GM10847 (cell line): Measurements from ENCODE around the gene PDCD10.

Source experiments
- POLR2A ChIP-seq: IDR thresholded peaks from 2 replicates; pipeline ENCODE4 v1.6.1; 2011; ENCODE audit not compliant: insufficient read length; ENCODE audit errors: extremely low read depth

The PDCD10 gene

GRCh38 chr3:167716920-167717319 lies 17.8 kb downstream of the PDCD10 start:
- no peak for TF ChIP-seq POLR2A

GRCh38 chr3:167714871-167715270 lies 19.8 kb downstream of the PDCD10 start:
- TF ChIP-seq POLR2A = no peak

GRCh38 chr3:167712445-167712844 lies 22.2 kb downstream of the PDCD10 start:
- no peak for TF ChIP-seq POLR2A

- no peak for TF ChIP-seq POLR2A
Observed at GRCh38 chr3:167711439-167711838, 23.3 kb downstream of the PDCD10 start.

GRCh38 chr3:167710552-167710951 lies 24.1 kb downstream of the PDCD10 start:
- TF ChIP-seq POLR2A = no peak

- TF ChIP-seq POLR2A = no peak
Observed at GRCh38 chr3:167709690-167710089, 25.0 kb downstream of the PDCD10 start.

GRCh38 chr3:167705840-167706239 lies 28.9 kb downstream of the PDCD10 start:
- no peak for TF ChIP-seq POLR2A

GRCh38 chr3:167700926-167701325 lies 33.8 kb downstream of the PDCD10 start:
- TF ChIP-seq POLR2A = no peak

- no peak for TF ChIP-seq POLR2A
Observed at GRCh38 chr3:167700046-167700445, 34.6 kb downstream of the PDCD10 start.

GRCh38 chr3:167694121-167694520 lies 40.6 kb downstream of the PDCD10 start:
- no peak for TF ChIP-seq POLR2A

GRCh38 chr3:167691366-167691765 lies 43.3 kb downstream of the PDCD10 start:
- no peak for TF ChIP-seq POLR2A

GRCh38 chr3:167684388-167684993 lies 50.2 kb downstream of the PDCD10 start:
- no peak for TF ChIP-seq POLR2A

GRCh38 chr3:167679526-167679925 lies 55.2 kb downstream of the PDCD10 start:
- no peak for TF ChIP-seq POLR2A

- no peak for TF ChIP-seq POLR2A
Observed at GRCh38 chr3:167675848-167676247, 58.8 kb downstream of the PDCD10 start.

GRCh38 chr3:167673221-167673620 lies 61.5 kb downstream of the PDCD10 start:
- TF ChIP-seq POLR2A = no peak

- no peak for TF ChIP-seq POLR2A
Observed at GRCh38 chr3:167671878-167672427, 62.7 kb downstream of the PDCD10 start.

- TF ChIP-seq POLR2A = no peak
Observed at GRCh38 chr3:167669699-167670098, 65.0 kb downstream of the PDCD10 start.
